NB4 (cell line): Measurements from ENCODE around the gene ARSI.

Experiments used
- CTCF ChIP-seq: IDR thresholded peaks from one replicate; pipeline ENCODE4 v1.5.1; 2012; ENCODE audit warnings: low read depth, low read length
- POLR2A ChIP-seq: IDR thresholded peaks from 2 replicates; pipeline ENCODE4 v1.6.1; 2011; ENCODE audit warnings: mild to moderate bottlenecking; ENCODE audit not compliant: insufficient read length; ENCODE audit errors: extremely low read depth

GRCh38 chr5:150304481-150305081, 1.9 kb upstream of the ARSI start:
- TF ChIP-seq CTCF (no peak), POLR2A (no peak)
